Activated T-helper 1 cell treated with anti-CD3 and anti-CD28 coated beads, Interleukin-2, amount 50 U/mL, for 16 hours (primary cell): ENCODE measurements around the gene PCCA.
"Not testable (repeated sequence)": the region's sequence is repeated elsewhere in the genome, so short reads cannot be mapped to it uniquely, and the experiment has no call there.

Experiments used
- DNase-seq, 2 donors: peaks; one replicate each; pipeline ENCODE4 v3.0.0-alpha.2; 2020; ENCODE audit warnings: low read depth in 1 of 2, low spot score in 1 of 2

The PCCA gene, protein sequence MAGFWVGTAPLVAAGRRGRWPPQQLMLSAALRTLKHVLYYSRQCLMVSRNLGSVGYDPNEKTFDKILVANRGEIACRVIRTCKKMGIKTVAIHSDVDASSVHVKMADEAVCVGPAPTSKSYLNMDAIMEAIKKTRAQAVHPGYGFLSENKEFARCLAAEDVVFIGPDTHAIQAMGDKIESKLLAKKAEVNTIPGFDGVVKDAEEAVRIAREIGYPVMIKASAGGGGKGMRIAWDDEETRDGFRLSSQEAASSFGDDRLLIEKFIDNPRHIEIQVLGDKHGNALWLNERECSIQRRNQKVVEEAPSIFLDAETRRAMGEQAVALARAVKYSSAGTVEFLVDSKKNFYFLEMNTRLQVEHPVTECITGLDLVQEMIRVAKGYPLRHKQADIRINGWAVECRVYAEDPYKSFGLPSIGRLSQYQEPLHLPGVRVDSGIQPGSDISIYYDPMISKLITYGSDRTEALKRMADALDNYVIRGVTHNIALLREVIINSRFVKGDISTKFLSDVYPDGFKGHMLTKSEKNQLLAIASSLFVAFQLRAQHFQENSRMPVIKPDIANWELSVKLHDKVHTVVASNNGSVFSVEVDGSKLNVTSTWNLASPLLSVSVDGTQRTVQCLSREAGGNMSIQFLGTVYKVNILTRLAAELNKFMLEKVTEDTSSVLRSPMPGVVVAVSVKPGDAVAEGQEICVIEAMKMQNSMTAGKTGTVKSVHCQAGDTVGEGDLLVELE

DNA sequence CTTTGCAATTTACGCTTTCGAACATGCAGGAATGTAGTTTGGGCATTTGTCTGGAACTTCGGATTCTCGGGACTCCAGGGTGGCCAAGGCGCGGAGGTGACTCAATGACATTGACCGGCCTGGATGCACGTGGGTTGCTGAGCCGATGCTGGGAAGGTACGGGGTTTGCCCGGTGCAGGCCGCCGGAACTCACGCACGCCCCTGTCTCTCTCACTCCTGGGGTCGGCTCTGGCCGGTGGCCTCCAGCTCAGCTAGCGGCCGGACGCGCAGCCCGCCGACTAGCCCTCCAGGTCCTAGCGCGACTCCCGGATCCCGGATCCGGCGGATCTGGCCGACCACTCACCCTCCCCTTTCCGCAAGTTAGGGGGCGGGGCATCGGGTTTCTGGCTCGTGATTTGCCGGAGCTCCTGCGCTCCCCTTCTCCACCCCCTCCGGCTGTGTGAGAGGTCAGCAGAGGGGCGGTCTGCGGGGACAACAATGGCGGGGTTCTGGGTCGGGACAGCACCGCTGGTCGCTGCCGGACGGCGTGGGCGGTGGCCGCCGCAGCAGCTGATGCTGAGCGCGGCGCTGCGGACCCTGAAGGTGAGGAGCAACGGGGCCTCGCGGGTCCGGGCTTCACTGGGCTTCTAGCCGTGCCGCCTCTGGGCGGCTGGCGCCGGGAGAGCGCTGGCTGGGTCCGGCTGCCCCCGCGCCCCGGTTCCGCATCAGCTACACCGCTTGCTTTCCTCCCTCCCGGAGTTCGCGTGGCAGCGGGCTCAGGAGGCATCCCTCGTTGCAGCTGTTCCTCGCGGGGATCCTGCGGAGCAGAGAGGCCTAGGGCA lies at the start of gene PCCA:
TSS of gene PCCA (plus strand) at position 450 of the 821 bp plus-strand sequence. CDS start at position 478, 28 bp downstream.
- peak; percentile 39 to 59 for DNase-seq

DNA sequence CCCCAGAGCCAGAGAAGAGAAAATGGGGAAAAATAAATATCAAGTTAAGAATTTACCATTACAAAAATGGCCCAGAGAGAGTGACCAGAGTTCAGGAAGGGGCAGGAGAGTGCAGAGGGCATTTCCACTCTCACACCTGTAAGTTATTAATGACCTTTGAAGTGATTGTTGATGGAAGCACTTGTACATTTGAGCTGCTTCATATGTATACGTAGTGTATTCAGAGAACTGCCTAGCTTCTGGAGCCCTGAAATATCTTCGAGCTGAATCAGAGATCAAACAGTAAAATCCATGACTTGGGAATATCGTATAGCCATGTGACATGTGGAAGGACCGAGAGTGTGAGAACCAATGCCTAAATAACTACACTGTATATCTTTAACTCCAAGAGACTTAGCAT lies 49.2 kb upstream of the PCCA start:
- no peak for DNase-seq

DNA sequence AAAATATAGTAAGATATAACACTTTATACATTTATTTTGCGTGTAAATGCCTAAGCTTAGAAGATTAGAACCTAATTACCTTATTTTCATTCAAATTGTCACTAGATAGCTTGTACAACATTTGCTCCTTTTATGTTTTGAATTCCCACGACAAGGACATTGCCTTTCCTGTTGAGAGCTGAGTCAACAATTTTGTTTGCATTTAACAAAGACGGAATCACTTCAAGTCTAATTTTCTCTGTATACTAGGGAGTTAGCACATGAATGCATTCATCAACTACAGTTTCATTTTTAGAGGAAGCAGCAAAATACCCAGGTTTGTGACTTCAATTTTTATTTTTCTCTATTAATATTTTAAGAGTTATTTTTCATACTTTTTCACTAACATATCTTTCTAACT lies 48.7 kb upstream of the PCCA start:
- no peak for DNase-seq

DNA sequence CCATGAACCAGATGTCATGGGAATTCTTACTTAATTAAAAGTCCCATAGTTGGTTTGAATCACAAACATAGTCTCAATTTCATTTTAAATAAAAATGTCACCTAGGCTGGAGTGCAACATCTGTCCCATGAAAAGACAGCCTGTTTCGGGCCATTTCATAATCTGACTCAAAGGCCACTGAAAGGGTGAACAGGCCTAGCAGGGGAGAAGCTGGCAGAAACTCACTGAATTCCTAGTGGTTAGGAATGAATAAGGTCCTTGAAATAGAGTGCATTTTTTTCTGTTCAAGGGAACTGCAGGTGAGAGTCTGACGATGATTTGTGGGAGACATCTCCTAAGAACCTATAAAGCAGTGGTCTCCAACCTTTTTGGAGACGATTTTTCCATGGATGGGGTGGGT lies 44.0 kb upstream of the PCCA start:
- no peak for DNase-seq

DNA sequence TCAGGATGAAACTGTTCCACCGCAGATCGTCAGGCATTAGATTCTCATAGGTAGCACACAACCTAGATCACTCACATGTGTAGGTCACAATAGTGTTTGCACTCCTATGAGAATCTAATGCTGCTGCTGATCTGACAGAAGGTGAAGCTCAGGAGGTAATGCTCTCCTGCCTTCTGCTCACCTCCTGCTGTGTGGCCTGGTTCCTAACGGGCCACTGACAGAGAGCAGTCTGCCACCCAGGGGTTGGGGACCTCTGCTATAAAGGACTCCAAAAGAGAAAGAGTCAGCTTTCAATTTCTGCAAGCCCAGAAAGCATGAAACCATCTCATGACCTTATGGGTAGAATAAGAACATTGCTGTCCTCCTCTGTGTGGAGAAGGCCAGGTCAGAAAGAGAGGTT lies 43.5 kb upstream of the PCCA start:
- DNase-seq, result no peak

DNA sequence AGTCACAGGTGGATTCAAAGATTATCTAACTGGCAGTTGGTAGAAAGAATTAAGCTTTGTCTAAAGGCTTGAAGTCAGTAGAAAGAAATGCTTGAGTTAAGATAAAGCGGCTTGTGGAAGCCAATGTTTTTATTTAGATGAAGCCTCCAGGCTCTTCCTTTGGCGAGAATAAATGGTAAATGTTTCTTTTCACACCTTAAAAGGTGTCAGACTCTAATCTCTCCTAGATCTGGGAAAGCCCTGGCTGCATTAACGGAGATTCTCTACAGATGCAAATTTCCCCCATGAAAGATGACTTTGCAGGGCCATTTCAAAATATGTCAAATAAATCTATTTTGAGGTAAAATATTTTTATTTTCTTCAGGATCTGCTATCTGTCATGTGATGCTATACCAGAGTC lies 37.8 kb upstream of the PCCA start:
- no peak for DNase-seq

DNA sequence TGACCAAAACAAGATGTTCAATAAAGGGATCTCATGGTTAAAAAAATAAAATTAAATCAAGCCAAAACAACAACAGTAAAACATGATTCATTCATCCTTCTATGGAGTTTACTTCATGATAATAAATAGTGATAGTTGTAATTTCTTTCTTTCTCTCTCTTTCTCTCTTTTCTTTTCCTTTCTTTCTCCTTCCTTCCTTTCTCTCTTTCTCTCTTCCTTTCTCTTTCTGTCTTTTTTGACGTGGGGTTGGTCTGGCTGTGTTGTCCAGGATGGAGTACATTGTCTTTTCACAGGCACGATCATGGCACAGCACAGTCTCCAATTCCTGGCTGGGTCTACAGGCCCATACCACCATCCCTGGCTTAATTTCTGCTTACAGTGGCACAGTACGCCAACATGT lies 29.1 kb upstream of the PCCA start:
- DNase-seq, result no peak

DNA sequence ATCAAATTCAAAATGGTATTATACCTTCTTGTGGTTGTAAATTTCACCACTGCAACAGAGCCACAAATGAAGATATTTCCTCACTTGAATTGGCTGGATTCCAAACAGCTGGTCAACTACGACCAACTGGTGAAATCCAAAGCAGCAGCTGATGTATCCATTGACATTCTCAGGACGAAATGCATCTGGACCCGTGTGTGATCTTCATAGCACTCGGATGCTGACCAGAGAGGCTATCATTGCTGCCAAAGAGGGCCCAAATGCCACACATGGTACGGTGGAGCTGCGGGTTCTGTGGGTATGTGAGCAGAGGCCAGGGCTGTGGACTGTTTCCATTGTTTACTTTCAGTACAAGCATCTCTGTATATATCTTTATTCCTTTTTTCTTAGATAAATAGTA lies 25.6 kb upstream of the PCCA start:
- no peak for DNase-seq

DNA sequence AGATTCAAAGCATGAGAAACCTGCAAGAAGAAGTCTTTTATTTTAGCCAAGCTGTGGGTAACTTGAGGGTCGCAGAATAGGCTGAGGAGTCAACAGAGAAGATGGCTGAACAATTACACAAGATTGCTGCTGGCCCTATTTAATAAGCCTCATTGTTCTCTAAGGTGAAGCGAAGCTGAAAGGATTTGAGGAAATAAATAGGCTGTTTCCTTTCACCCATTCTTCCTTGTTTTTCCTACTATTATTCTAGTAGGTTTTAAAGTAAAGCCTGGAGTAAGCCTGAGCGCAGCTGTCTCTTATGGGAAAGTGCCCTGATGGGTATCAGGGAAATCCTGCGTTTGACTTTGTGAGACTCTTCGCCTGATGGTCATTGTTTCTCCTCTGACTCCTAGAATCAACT lies 25.0 kb upstream of the PCCA start:
- DNase-seq, result no peak

DNA sequence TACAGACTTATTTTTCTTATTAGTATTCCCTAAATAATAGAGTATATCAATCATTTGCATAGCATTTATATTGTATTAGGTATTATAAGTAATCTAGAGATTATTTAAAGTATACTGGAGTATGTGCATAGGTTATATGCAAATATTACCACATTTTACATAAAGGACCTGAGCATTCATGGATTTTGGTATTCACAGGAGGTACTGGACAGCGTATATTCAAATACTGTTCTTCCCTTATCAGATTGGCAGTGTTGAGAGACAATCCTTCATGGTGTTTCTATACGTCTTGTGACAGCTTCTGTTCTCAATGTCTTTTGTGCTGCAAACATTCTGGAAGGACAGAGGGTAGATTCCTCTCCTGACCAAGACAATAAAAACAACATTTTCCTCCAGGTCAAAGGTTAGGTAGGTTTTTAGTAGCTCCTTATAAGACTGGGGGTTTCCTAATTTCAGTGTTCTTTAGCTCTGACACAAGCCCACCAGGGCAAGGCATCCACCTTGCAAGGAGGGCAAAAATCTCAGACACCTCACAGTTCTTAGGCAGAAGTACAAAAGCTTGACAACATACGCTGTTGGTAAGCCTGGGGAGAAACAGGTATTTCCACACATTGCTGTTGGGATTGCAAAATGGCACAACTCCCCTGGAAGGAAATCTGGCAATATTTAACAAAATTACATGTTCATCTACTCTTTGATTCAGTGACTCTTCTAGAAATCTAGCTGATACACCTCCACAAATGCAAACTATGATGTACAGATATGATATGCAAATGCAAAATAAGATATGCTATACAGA lies 20.6 kb upstream of the PCCA start:
- no peak for DNase-seq

DNA sequence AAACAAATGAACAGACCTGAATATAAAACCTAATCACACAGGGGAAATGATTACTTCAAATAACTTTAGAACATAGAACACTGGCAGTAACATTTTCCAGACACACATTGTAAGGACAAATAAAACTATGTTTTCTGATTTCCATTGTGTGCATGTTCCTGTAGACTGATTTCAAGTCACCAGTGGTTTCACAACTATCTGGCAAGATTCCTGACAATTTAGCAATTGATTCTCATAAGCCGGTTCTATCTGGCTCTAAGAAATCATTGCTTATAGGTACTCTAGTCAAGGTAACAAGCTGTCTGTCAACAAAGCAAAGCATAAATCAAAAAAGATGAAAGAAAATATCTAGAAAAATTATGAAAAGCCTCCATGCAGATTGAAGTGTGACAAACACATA lies 19.6 kb upstream of the PCCA start:
- no peak for DNase-seq

DNA sequence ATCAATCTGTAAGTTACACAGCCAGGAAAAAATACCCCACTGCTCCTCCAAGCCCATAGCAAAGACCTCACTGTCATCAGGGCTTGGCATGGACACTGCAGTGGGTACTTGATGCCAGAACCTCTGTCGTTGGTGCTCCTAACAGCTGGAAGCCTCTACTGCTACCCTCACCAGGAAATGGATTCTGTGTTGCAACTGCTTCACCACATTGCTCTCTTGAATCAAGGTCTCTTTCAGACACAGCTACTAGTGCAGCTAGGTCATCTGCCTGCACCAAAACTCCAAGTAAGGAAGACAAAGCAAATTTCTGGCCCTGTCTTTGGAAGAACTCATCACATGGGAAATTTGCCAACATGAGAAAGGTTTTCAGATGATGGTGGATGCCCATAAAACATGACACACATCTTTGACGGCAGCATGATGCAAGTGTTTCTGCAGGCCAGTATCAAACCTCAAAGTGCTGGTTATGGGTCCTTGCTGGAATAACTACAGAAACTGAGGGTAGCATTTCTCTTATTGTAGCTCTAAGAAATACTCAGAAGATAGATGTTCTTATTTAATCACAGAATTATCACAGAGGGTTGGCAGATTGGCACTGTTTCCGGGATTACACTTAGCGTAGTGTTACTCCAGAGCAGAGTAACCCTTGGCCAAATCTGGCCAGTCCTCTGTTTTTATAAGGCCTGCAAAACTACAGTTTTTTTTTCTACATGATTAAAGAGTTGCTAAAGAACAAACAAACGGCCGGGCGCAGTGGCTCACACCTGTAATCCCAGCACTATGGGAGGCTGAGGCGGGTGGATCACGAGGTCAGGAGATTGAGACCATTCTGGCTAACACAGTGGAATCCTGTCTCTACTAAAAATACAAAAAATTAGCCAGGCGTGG lies 12.9 kb upstream of the PCCA start:
- no peak for DNase-seq

DNA sequence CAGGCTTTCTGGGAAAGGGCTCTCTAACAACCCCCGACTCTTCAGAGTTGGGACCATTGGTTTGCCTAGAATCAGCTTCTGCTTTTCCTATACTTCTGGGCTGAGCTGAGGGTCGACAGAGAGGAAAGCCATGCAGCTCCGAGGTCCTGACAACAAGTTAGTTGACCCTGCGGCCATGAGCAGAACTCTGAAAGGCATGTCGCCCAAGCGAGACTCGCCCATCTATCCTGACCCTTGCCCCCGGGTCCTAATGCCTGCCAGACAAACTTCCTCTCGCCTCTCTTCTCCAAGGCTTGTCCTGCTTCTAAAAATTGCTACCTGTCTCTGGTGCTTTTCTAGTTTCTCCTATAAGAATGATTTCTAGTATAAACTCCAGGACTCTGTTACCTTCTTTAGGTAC lies 9.9 kb upstream of the PCCA start:
- not testable (repeated sequence) for DNase-seq

DNA sequence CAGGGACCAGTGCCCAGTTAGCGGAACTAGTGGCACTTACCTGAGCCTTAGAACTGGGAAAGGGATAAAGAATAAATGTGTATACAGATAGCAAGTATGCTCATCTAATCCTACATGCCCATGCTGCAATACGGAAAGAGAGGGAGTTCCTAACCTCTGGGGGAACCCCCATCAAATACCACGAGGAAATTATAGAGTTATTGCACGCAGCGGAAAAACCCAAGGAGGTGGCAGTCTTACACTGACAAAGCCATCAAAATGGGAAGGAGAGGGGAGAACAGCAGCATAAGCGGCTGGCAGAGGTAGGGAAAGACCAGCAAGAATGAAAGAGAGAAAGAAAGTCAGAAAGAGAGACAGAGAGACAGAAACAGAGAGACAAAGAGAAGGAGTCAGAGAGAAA lies 5.5 kb upstream of the PCCA start:
- DNase-seq, result not testable (repeated sequence)

DNA sequence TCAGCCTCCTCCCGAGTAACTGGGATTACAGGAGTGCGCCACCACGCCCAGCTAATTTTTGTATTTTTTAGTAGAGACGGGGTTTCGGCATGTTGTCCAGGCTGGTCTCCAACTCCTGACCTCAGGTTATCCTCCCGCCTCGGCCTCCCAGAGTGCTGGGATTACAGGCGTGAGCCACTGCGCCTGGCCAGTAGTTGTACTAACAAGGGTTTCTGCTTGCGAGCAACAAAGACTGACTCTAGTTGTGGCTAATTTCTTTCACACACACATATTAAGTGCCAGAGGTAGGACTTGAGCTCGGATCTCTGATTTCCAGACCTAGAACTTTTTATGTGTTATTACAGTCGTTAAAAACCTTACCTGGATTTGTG lies 635 bp upstream of the PCCA start:
- no peak for DNase-seq

DNA sequence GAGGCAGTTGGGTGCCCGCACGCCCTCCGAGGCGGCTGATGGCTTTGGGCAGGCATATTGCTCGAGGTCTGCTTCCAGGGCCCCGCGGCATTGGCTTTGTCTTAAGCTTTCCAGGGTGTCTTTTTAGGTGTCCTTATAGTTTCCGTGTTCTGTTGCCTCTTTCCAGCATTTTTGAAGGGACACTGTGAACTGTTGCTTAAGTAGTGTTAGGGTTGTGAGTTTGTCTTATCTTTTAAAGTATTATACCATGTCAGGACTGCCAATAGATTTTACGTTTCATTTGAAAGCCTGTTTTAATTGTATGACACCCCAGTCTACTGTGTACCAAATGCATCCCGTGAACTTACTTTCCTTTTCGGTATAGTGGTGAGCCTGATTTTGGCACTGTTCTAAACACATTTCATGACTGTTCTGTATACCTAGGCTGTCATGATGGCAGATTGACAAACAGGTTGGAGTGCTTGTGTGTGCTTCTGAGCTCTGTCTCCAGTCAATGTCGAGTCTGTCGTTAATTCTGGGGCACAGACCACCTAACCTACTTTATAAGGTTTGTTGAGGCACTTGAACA lies 656 bp downstream of the PCCA start:
- DNase-seq, result peak in 1 of 2 donors; percentile 5

DNA sequence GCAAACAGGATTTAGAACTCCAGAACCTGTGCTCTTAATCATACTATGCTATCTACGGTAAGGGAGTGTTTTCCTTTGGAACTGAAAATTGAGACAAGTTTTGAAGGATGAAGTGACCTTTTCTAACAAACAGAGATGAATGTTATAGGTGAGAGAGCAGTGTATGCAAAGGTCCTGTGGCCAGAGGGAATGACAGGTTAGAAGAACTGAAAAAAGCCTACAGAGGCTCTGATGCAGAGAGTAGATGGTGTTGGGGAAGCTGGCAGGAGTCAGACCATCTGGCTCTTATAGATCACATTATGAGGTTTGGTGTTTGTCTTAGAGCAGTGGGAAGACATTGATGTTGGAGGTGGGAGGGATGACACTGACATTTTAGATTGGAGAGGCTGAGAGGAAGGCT lies 2.0 kb downstream of the PCCA start:
- DNase-seq, result no peak

DNA sequence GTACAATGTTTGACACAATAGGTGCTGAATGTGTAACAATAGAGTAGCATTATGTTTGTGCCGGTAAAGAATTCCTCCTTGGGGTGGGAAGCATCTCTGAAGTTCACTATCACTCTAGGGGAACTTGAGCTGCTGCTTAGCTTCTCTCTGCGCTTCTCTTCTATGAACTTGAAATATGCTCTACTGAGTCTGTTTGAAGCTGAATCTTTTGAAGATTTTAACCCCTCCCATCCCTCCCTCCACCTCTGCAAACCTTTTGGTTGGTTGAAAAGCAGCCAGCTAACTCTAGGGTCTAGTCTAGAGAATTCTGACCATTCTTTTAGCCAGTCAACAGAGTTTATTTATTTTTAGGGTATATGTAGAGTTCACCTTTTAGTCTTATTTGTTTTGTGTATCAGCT lies 2.5 kb downstream of the PCCA start:
- no peak for DNase-seq

DNA sequence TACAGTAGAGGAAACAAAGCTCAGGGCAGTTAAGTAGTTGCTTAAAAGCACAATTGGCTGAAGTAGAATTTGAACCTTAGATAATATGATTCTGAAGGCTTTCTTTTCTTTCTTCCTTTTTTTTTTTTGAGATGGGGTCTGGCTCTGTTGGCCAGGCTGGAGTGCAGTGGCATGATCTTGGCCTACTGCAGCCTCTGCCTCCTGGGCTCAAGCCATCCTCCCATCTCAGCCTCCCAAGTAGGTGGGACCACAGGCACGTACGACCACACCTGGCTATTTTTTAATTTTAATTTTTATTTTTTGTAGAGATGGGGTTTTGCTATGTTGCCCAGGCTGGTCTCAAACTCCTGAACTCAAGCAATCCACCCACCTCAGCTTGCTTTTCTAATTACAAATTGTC lies 3.4 kb downstream of the PCCA start:
- DNase-seq, result not testable (repeated sequence)

DNA sequence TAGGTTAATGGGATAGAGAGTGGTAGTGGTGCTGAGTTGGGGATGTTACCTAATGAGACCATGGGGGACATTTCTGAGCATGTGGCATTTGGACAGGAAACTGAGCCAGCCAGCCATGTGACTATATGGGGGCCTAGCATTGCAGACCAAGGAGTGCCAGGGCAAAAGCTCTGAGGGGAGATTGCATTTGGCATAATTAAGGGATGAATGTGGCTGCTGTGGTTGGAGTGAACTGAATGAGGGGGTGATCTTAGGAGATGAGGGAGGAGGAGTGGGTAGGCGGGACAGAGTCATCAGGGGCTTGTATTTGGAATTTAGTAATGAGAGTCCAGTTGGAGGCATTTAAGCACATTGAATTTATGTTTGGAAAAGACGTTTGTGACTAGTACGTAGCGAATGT lies 6.6 kb downstream of the PCCA start:
- no peak for DNase-seq
